Measurements from ENCODE around the gene STK17B.

GRCh38 chr2:196088203-196088602 is 83.2 kb downstream of the STK17B start:
- TF ChIP-seq POLR2A (IDR thresholded peaks at IDR 0.05; ENCODE audit: low read depth) (no peak), CTCF (IDR thresholded peaks at IDR 0.05) (no peak), POLR2AphosphoS5 (IDR thresholded peaks at IDR 0.05) (no peak), EP300 (IDR thresholded peaks at IDR 0.05) (no peak)
